ENCODE results near the gene CPSF4. TPM values are rescaled to one million over a fixed set of nuclear protein-coding genes. Genes with fewer than 3 reads are reported as not detected.

Gene CPSF4
- total RNA-seq, 4 donors from 2014 or later: 23.7 to 41.6 (median 28.3) TPM

GRCh38 chr7:99449326-99449725, 10.6 kb downstream of the CPSF4 start:
- 92% methylated on average over 3 to 5 of the region's 5 CpGs for WGBS, 2 donors

GRCh38 chr7:99451936-99452335, 13.2 kb downstream of the CPSF4 start:
- intact Hi-C loops (cut with DNase I; ENCODE audit: low total_unique reads): no loop called here
- H3K4me3 ChIP-seq (ENCODE audit: low read depth, poor library complexity, severe bottlenecking): no peak overlapping the region
- no peak for TF ChIP-seq POLR2A (IDR thresholded peaks at IDR 0.05)
- TF ChIP-seq CTCF (IDR thresholded peaks at IDR 0.05): no peak
- no peak for DNase-seq (ENCODE audit: low spot score in 2 of 2)
- WGBS, 2 donors: 59 to 62% methylated on average over 8 of the region's 8 CpGs

More at GRCh38 chr7:99449326-99449725, 10.6 kb downstream of the CPSF4 start:
- TF ChIP-seq POLR2A (IDR thresholded peaks at IDR 0.05): no peak
- TF ChIP-seq CTCF (IDR thresholded peaks at IDR 0.05): no peak
- intact Hi-C loops (cut with DNase I; ENCODE audit: low total_unique reads): no loop called here
- no peak overlapping the region for H3K4me3 ChIP-seq (ENCODE audit: low read depth, poor library complexity, severe bottlenecking)
- DNase-seq (ENCODE audit: low spot score in 2 of 2): no peak

GRCh38 chr7:99452541-99452940, 13.8 kb downstream of the CPSF4 start:
- TF ChIP-seq POLR2A (IDR thresholded peaks at IDR 0.05): no peak
- WGBS, 2 donors: 84 to 90% methylated on average over 11 to 13 of the region's 13 CpGs
- H3K4me3 ChIP-seq (ENCODE audit: low read depth, poor library complexity, severe bottlenecking): no peak overlapping the region
- DNase-seq (ENCODE audit: low spot score in 2 of 2): no peak
- intact Hi-C loops (cut with DNase I; ENCODE audit: low total_unique reads): no loop called here

- no peak for DNase-seq (ENCODE audit: low spot score in 2 of 2)
- H3K4me3 ChIP-seq (ENCODE audit: low read depth, poor library complexity, severe bottlenecking): no peak overlapping the region
- WGBS, 2 donors: 64 to 72% methylated on average over 11 of the region's 11 CpGs
- intact Hi-C loops (cut with DNase I; ENCODE audit: low total_unique reads): no loop called here
- no peak for TF ChIP-seq CTCF (IDR thresholded peaks at IDR 0.05)
- TF ChIP-seq POLR2A (IDR thresholded peaks at IDR 0.05): no peak
Observed at GRCh38 chr7:99453105-99453504, 14.4 kb downstream of the CPSF4 start.

GRCh38 chr7:99455874-99456273, 17.1 kb downstream of the CPSF4 start:
- WGBS, 2 donors: 76 to 84% methylated on average over 9 of the region's 9 CpGs
- no peak overlapping the region for H3K4me3 ChIP-seq (ENCODE audit: low read depth, poor library complexity, severe bottlenecking)
- DNase-seq (ENCODE audit: low spot score in 2 of 2): no peak
- intact Hi-C loops (cut with DNase I; ENCODE audit: low total_unique reads): no loop called here
- TF ChIP-seq CTCF (IDR thresholded peaks at IDR 0.05) (no peak), POLR2A (IDR thresholded peaks at IDR 0.05) (no peak)

- intact Hi-C loops (cut with DNase I; ENCODE audit: low total_unique reads): no loop called here
- DNase-seq (ENCODE audit: low spot score in 2 of 2): no peak
- no peak overlapping the region for H3K4me3 ChIP-seq (ENCODE audit: low read depth, poor library complexity, severe bottlenecking)
- 75 to 76% methylated on average over 13 of the region's 13 CpGs for WGBS, 2 donors
- TF ChIP-seq POLR2A (IDR thresholded peaks at IDR 0.05): no peak
- TF ChIP-seq CTCF (IDR thresholded peaks at IDR 0.05): no peak
Observed at GRCh38 chr7:99456288-99456687, 17.5 kb downstream of the CPSF4 start.

Measured in lower leg skin (tissue), 4 donors.